Cardiac fibroblast (primary cell): Measurements from ENCODE around the gene CHMP1A.
A peak's percentile ranks its signal among the peaks of the same experiment; 100 is the strongest.
"Not testable (repeated sequence)": the region's sequence is repeated elsewhere in the genome, so short reads cannot be mapped to it uniquely, and the experiment has no call there.

ENCODE experiments used
- DNase-seq, 2 donors: peaks; one replicate each; pipeline versions ENCODE4 v3.0.0 to v3.0.0-alpha.2; 2010; ENCODE audit warnings: low read depth in 2 of 2
- H3K4me3 ChIP-seq, 2 donors: replicated peaks in 1 of 2; 1 replicate in 1 of 2; 2 replicates in 1 of 2; pipeline ENCODE4 v1.5.1; 2011; ENCODE audit warnings: low read depth in 2 of 2, low read length in 2 of 2, mild to moderate bottlenecking in 2 of 2, moderate library complexity in 1 of 2
- TF ChIP-seq, protein P1 (sequence below): IDR thresholded peaks from one replicate; pipeline ENCODE4 v1.5.1; 2011; ENCODE audit warnings: low read depth, mild to moderate bottlenecking, low read length, inconsistent platforms

Gene CHMP1A

DNA sequence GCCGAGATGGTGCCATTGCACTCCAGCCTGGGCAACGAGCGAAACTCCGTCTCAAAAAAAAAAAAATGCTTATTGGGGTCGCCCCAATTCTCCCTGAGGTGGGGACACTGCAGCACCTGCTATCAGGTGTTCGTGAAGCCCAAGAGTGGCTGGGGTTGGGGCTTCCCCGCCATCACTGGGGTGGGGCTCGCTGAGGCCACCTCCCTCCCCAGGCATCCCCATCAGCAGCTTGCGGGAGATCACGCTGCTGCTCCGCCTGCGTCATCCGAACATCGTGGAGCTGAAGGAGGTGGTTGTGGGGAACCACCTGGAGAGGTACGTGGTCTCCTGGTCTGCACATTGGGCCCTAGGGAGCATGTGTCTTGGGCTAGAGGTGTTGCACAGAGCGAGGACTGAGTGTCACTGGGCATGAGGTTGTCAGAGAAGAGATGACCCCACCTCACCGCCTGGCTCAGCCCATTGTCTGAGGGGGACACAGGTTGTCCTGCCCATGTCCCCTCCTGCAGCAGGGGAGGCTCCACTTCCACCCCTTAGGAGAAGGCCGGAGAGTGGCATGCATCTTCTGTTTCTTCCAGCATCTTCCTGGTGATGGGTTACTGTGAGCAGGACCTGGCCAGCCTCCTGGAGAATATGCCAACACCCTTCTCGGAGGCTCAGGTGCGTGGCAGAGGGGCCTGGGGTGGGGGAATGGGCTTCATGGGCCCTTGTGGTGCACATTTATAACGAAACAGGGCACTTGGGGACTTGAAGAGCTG, 33.9 kb upstream of the CHMP1A start:
- TF ChIP-seq, protein P1, sequence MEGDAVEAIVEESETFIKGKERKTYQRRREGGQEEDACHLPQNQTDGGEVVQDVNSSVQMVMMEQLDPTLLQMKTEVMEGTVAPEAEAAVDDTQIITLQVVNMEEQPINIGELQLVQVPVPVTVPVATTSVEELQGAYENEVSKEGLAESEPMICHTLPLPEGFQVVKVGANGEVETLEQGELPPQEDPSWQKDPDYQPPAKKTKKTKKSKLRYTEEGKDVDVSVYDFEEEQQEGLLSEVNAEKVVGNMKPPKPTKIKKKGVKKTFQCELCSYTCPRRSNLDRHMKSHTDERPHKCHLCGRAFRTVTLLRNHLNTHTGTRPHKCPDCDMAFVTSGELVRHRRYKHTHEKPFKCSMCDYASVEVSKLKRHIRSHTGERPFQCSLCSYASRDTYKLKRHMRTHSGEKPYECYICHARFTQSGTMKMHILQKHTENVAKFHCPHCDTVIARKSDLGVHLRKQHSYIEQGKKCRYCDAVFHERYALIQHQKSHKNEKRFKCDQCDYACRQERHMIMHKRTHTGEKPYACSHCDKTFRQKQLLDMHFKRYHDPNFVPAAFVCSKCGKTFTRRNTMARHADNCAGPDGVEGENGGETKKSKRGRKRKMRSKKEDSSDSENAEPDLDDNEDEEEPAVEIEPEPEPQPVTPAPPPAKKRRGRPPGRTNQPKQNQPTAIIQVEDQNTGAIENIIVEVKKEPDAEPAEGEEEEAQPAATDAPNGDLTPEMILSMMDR: no peak
- no peak for DNase-seq
- no peak overlapping the region for H3K4me3 ChIP-seq

DNA sequence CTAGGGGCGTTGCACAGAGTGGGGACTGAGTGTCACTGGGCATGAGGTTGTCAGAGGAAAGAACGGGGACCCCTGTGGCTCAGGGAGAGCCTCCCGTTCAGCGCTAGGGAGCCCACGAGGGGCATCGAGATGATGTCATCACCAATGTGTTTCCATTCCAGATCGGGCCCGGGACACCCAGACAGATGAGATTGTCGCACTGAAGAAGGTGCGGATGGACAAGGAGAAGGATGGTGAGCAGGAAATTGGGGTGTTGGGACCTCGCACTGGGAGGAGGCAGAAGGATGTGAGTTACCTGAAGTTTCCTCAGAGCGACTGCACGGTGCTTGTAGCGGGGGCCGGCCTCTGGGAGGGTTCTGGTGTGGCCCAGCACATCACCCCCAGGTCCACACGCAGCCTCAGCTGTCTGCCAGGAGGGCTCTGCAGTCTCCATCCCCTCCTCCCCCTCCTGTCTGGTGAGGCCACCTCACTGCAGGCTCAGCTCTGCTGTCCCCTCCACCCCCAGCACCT, 32.9 kb upstream of the CHMP1A start:
- no peak overlapping the region for H3K4me3 ChIP-seq
- TF ChIP-seq, protein P1: no peak
- no peak for DNase-seq

DNA sequence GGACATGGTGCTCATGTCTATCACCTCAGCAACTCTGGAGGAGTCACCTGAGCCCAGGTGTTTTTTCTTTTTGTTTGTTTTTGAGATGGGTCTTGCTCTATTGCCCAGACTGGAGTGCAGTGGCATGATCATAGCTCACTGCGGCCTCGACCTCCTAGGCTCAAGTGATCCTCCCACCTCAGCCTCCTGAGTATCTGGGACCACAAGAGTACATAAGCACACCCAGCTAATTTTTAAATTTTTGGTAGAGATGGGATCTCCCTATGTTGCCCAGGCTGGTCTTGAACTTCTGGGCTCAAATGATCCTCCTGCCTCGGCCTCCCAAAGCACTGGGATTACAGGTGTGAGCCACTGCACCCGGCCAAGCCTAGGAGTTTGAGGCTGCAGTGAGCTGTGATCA, 32.1 kb upstream of the CHMP1A start:
- not testable (repeated sequence) for H3K4me3 ChIP-seq, DNase-seq

DNA sequence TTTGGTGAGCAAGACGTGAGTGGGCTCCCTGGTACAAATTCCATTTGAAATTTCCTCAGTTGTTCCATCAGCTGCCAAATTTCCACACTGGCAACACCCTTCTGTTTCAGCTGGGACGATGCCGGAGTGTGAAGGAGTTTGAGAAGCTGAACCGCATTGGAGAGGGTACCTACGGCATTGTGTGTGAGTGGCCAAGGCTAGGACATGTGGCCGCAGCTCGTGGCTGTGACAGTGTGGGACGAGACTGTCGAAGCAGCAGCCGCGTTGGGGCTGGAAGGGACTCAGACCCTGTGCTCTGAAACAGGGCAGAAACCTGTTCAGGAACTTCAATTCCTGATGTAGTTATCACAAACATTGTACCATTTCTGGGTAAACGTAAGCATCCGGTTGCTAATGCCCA, 31.6 kb upstream of the CHMP1A start:
- no peak overlapping the region for H3K4me3 ChIP-seq
- DNase-seq: no peak
- TF ChIP-seq, protein P1: no peak

DNA sequence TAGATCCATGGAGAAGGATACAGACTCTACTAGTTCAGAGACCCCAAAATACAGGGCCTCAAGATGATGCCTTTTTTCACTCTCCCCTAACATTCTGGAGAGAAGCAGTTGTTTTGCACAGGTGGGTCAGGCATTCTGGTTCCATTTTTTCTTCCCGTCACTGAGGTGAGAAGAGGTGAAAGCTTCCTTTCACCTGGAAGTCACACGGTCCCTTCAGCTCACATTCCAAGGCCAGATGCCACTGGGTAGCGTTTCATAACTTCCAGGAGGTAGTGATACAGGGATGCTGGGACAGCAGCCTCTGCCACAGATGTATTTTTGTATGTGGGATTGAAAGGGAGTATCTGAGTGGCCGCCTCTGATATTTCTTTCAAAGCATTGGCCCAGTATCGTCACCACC, 30.9 kb upstream of the CHMP1A start:
- no peak for DNase-seq

DNA sequence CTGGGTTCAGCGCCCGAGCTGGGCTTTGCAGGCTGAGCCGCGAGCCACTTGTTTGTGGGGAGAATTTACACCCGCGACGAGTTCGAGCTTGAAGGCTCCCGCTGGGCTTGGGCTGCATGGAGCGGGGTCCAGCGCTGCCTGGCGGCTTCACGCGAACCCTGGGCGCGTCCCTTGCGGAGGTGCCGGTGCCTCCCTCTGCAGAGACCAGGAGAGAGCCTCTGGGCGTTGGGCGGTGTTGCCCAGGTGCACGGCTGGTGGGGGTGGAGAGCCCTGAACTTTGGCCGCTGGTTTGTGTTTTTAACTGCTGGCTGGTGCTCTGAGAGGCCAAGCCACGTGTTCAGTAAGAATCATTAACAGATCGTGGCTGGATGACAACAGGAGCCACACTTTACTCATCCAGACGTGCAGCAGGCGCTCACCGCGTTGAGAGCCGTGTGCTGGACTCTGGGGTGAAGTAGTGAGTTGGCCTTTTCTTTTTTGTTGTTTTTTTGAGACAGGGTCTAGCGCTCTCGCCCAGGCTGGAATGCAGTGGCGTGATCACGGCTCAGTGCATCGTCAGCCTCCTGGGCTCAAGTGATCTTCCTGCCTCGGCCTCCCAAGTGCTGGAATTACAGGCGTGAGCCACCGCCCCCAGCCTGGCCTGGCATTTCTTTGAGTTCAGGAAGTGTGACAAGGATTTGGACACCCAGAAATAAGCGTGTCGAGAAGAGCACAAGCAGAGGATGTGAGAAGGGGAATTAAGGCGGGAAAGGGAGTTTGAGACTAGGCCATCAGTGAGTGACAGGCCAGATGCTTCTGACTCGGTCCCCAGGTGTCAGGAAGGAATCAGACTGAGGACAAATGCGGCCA, 29.8 kb upstream of the CHMP1A start:
- H3K4me3 ChIP-seq: peak overlapping the region; percentile 71 to 79
- TF ChIP-seq, protein P1: no peak

More for the DNA sequence above, 30.9 kb upstream of the CHMP1A start:
- TF ChIP-seq, protein P1: no peak
- no peak overlapping the region for H3K4me3 ChIP-seq

DNA sequence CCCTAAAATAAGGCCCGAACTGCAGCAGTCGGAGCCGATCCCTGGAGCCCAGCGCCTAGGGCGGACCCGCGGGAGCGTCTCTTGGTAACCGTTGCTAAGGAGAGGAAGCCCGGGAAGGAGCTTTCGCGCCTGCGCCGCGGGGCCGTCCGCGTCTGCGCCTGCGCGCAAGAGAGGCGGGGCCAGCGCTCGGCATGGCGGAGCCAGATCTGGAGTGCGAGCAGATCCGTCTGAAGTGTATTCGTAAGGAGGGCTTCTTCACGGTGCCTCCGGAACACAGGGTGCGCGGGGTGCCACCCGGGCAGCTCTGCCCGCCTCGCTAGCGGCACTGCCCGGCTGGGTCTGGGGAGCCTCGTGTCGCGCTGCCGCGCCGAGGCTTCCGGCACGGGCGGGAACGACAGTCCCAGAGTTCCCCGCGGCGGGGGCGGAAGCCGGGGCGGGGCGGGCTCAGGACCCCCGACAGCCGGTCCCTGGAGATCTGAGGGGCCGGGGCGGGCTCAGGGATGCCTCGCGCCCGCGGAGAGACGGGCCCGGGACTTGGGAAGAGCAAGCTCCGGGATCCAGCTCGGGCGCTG, 29.1 kb upstream of the CHMP1A start, which contains the start of gene CDK10:
CDK10 (plus strand) TSS at position 170 of the 572 bp plus-strand sequence; CDS start at position 192, 22 bp downstream.
- TF ChIP-seq, protein P1: no peak
- peak within 1 kb of the TSS; percentile 71 to 79 for H3K4me3 ChIP-seq
- DNase-seq: peak; percentile 89 to 90

More for the DNA sequence above, 29.8 kb upstream of the CHMP1A start:
- DNase-seq: peak; percentile 34 to 49
